Activated CD8-positive, alpha-beta memory T cell treated with anti-CD3 and anti-CD28 coated beads for 36 hours (primary cell): ENCODE data around the gene HSPB6. TPM values are rescaled to one million over a fixed set of nuclear protein-coding genes. Genes with fewer than 3 reads are reported as not detected.

Experiments
- CTCF ChIA-PET: fragments of 350-600 bp; sonication (Branson Sonifier 250); formaldehyde crosslinking; loops from one replicate; lab custom pipeline; 2021; ENCODE audit warnings: antibody characterized with exemption; lab: Charles Lee
- POLR2A ChIA-PET: fragments of 350-600 bp; sonication (Branson Sonifier 250); formaldehyde crosslinking; loops from one replicate; lab custom pipeline; 2021; ENCODE audit warnings: antibody characterized with exemption; lab: Charles Lee
- total RNA-seq, 2 experiments: library from RNA; stranded (reverse); gene quantifications; one replicate each; pipeline ENCODE4 v1.2.3, GENCODE V29; 2021

Gene HSPB6
- total RNA-seq, 2 experiments from 2014 or later, result 0.21 TPM; not detected in 1

DNA sequence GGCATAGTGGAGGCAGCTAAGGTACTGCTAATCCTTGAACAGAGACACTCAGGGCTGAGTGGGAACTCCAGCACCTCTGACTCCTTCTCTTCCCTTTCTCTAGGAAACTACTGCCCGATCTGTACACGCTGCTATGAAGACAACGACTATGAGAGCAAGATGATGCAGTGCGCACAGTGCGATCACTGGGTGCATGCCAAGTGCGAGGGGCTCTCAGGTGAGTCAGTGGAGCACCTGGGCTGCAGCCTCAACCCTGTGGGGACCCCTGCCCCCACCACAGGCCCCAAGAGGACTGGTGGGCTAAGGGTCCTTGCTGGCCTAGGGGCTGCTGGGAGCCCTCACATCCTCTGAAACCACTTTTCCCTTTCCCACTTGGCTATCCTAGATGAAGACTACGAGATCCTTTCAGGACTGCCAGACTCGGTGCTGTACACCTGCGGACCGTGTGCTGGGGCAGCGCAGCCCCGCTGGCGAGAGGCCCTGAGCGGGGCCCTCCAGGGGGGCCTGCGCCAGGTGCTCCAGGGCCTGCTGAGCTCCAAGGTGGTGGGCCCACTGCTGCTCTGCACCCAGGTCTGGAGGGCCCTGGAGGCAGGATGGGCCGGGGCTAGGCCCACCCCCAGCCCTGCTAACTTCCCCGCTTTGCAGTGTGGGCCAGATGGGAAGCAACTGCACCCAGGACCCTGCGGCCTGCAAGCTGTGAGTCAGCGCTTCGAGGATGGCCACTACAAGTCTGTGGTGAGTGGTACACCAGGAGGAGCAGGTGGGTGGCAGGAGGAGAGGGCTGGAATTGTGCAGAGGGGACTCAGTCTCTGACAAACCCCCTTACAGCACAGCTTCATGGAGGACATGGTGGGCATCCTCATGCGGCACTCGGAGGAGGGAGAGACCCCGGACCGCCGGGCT is 29.5 kb downstream of the HSPB6 start:
- POLR2A ChIA-PET, result interaction anchor here (2.3 kb wide), 1 partner anchor 10 kb away, joined by 18 read pairs; no protein-coding TSS in a partner anchor
- CTCF ChIA-PET, result interaction anchor here (1.2 to 1.9 kb wide), 3 partner anchors 15 to 35 kb away, joined by 3 to 8 read pairs (median 5); partner anchors contain the start of gene IGFLR1

DNA sequence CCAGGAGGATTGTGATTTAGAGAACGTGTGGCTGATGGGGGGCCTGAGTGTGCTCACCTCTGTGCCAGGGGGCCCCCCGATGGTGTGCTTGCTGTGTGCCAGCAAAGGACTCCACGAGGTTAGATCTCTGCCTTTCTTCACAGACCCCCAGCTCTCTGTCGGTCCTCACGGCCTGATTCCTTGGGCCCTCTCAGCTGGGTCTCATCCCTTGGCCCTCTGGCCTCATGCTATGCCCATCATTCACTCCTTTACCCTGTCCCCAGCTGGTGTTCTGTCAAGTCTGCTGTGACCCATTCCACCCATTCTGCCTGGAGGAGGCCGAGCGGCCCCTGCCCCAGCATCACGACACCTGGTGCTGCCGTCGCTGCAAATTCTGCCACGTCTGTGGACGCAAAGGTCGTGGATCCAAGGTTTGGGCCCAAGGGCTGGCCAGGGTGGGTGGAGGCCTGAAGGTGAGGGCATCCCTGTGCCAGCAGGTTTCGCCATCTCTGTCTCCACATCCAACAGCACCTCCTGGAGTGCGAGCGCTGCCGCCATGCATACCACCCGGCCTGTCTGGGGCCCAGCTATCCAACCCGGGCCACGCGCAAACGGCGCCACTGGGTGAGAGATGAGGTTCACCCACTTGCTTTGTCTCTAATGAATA is 31.5 kb downstream of the HSPB6 start:
- CTCF ChIA-PET, result no interaction called here
- POLR2A ChIA-PET, result interaction anchor here (1.4 kb wide), 1 partner anchor 15 kb away, joined by 4 read pairs; no protein-coding TSS in a partner anchor

DNA sequence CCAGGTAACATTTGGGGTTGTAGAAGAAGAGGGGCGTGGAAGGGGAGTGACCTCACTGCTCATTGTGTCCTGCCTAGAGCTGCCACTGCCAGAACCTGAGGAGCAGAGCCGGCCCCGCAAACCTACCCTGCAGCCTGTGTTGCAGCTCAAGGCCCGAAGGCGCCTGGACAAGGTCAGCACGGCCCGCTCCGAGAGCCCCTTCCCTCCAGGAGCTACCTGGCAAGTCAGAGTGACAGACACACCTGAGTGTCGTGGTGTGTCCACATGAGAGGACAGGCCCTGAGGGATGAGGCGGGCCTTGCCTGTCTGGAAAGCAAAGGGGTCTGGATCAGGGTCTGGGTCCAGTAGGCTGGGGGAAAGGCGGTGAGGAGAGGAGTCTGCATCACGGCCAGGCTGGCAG is 32.3 kb downstream of the HSPB6 start:
- POLR2A ChIA-PET, result no interaction called here
- CTCF ChIA-PET, result interaction anchor here (1.3 kb wide), 1 partner anchor 19 kb away, joined by 8 read pairs; no protein-coding TSS in a partner anchor

DNA sequence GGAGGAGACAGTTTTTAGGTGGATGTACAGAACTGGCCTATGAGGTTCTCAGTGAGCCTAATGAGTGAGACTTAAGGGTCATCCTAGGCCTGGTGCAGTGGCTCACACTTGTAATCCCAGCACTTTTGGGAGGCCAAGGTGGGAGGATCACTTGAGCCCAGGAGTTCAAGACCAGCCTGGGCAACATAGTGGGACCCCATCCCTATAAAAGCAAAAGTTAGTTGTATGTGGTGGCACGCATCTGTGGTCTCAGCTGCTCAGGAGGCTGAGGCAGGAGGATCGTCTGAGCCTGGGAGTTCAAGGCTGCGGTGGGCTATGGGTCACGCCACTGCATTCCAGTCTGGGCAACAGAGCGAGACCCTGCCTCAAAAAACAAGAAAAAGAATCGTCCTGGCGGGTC is 32.7 kb downstream of the HSPB6 start:
- POLR2A ChIA-PET, result interaction anchor here (1.3 kb wide), 1 partner anchor 13 kb away, joined by 5 read pairs; no protein-coding TSS in a partner anchor
- CTCF ChIA-PET, result interaction anchor here (1.3 kb wide), 1 partner anchor 20 kb away, joined by 8 read pairs; no protein-coding TSS in a partner anchor

DNA sequence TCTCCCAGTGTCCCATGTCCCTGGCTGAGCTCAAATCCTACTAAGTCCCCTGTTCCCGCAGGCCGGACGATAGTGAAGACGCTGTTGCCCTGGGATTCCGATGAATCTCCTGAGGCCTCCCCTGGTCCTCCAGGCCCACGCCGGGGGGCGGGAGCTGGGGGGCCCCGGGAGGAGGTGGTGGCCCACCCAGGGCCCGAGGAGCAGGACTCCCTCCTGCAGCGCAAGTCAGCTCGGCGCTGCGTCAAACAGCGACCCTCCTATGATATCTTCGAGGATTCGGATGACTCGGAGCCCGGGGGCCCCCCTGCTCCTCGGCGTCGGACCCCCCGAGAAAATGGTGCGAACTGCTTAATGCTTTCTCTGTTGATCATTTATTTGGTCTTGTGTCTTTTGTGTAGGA is 33.2 kb downstream of the HSPB6 start:
- POLR2A ChIA-PET, result interaction anchor here (1.3 kb wide), 1 partner anchor 14 kb away, joined by 5 read pairs; no protein-coding TSS in a partner anchor
- CTCF ChIA-PET, result interaction anchor here (0.6 to 1.3 kb wide), 3 partner anchors 16 to 97 kb away, joined by 4 to 8 read pairs (median 5); no protein-coding TSS in a partner anchor

DNA sequence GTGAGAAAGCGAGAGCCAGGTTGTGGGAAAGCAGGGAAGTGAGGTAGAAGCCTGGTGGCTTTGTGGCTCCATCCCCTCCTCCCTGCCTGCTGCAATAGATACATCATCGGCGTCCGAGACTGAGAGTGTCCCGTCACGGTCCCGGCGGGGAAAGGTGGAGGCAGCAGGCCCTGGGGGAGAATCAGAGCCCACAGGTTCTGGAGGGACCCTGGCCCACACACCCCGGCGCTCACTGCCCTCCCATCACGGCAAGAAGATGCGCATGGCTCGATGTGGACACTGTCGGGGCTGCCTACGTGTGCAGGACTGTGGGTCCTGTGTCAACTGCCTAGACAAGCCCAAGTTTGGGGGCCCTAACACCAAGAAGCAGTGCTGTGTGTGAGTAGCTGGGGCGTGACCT is 33.9 kb downstream of the HSPB6 start:
- POLR2A ChIA-PET, result interaction anchor here (1.3 kb wide), 1 partner anchor 15 kb away, joined by 5 read pairs; no protein-coding TSS in a partner anchor
- CTCF ChIA-PET, result interaction anchor here (0.6 to 1.1 kb wide), 2 partner anchors 17 to 98 kb away, joined by 4 to 5 read pairs; no protein-coding TSS in a partner anchor

DNA sequence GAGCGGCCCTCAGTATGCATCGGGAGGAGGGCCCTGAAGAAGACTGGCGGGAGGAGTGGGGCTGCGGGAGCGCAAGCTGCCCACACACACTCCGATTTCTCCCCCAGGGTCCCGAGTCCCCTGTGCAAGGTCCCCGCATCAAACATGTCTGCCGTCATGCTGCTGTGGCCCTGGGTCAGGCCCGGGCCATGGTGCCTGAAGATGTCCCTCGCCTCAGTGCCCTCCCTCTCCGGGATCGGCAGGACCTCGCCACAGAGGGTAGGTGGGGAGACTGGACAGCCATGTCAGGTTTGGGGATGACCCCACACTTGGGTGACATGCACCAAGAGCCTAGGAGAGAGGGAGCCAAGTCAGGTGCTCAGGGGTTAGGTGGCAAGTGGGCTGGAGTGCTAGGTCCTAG is 34.4 kb downstream of the HSPB6 start:
- CTCF ChIA-PET, result no interaction called here
- POLR2A ChIA-PET, result interaction anchor here (2.8 kb wide), 1 partner anchor 17 kb away, joined by 10 read pairs; no protein-coding TSS in a partner anchor

DNA sequence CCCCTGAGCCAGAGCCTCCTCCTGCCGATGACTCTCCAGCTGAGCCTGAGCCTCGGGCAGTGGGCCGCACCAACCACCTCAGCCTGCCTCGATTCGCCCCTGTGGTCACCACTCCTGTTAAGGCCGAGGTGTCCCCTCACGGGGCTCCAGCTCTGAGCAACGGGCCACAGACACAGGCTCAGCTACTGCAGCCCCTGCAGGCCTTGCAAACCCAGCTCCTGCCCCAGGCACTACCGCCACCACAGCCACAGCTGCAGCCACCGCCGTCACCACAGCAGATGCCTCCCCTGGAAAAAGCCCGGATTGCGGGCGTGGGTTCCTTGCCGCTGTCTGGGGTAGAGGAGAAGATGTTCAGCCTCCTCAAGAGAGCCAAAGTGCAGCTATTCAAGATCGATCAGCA is 35.5 kb downstream of the HSPB6 start:
- POLR2A ChIA-PET, result interaction anchor here (0.6 to 2.8 kb wide), 5 partner anchors 8 to 157 kb away, joined by 3 to 10 read pairs (median 3); no protein-coding TSS in a partner anchor
- CTCF ChIA-PET, result no interaction called here

DNA sequence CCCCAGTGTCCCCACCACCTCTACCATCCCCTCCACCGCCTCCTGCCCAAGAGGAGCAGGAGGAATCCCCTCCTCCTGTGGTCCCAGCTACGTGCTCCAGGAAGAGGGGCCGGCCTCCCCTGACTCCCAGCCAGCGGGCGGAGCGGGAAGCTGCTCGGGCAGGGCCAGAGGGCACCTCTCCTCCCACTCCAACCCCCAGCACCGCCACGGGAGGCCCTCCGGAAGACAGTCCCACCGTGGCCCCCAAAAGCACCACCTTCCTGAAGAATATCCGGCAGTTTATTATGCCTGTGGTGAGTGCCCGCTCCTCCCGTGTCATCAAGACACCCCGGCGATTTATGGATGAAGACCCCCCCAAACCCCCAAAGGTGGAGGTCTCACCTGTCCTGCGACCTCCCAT is 36.2 kb downstream of the HSPB6 start:
- ChIA-PET POLR2A (interaction anchor here (0.6 to 2.8 kb wide), 3 partner anchors 12 to 19 kb away, joined by 3 to 10 read pairs (median 4); no protein-coding TSS in a partner anchor), CTCF (interaction anchor here (0.8 to 2.5 kb wide), 3 partner anchors 20 to 99 kb away, joined by 5 to 11 read pairs (median 6); no protein-coding TSS in a partner anchor)

DNA sequence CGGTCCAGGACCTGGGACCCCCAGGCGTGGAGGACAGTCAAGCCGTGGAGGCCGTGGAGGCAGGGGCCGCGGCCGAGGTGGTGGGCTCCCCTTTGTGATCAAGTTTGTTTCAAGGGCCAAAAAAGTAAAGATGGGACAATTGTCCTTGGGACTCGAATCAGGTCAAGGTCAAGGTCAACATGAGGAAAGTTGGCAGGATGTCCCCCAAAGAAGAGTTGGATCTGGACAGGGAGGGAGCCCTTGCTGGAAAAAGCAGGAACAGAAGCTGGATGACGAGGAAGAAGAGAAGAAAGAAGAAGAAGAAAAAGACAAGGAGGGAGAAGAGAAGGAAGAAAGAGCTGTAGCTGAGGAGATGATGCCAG is 36.7 kb downstream of the HSPB6 start:
- CTCF ChIA-PET, result interaction anchor here (0.8 to 2.5 kb wide), 3 partner anchors 21 to 100 kb away, joined by 5 to 11 read pairs (median 6); no protein-coding TSS in a partner anchor

DNA sequence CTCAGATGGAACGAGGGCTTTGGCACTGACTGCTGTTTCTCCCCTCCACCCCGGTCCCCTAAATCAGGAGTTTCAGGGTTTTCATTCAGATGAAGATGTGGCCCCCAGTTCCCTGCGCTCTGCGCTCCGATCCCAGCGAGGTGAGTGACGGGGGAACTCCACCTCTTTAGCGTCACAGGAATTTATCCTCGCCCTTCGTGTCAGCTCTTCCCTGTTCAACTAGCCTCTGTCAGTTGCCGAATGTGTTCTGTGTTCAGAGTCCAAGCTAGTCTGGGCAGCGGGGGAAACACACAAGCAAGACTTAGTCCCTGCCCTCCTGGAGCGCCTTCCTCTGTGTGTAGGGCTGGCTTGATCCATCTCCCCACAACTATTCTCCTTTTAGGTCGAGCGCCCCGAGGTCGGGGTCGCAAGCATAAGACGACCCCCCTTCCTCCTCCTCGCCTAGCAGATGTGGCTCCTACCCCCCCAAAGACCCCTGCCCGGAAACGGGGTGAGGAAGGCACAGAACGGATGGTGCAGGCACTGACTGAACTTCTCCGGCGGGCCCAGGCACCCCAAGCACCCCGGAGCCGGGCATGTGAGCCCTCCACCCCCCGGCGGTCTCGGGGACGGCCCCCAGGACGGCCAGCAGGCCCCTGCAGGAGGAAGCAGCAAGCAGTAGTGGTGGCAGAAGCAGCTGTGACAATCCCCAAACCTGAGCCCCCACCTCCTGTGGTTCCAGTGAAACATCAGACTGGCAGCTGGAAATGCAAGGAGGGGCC is 37.2 kb downstream of the HSPB6 start:
- CTCF ChIA-PET, result interaction anchor here (1.1 to 2.5 kb wide), 5 partner anchors 18 to 100 kb away, joined by 5 to 11 read pairs (median 5); no protein-coding TSS in a partner anchor

More for the DNA sequence above, 36.7 kb downstream of the HSPB6 start:
- POLR2A ChIA-PET, result interaction anchor here (0.6 to 2.8 kb wide), 2 partner anchors 13 to 20 kb away, joined by 3 to 10 read pairs; no protein-coding TSS in a partner anchor

DNA sequence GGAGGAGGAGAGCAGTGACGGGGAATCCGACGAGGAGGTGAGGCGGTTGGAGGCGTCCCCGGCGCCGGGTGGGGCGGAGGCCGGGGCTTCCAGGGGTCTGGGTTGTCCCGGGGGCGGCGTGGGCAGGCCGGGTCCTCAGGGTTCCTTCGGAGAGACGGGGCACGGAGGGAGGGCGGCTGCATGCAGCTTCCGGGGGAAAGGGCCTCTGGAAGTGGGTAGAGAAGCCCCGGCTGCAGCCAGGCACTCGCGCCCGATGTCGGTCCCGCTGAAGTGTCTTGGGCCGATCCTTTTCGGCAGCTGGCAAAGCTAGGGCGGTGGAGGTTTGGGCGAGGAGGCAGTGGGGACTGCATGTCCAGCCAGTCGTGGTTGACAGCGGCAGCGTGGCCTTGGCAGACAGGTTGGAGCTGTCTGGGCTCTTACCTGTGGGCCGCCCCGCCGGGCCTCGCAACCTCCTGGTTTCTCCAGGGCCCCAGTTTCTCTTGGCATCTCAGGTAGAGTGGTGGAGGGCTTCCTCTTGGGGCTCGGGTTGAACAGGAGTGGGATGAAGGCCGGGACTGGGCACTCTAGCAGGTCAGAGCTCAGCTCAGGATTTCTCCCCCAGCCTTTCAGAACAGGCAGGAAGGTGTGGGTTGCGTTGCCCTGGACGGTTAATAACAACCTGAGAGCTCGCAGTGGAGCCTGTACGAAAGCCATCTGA is 38.3 kb downstream of the HSPB6 start:
- CTCF ChIA-PET, result interaction anchor here (1.1 to 2.5 kb wide), 4 partner anchors 17 to 101 kb away, joined by 5 to 11 read pairs (median 6); no protein-coding TSS in a partner anchor
- POLR2A ChIA-PET, result interaction anchor here (0.5 to 1.8 kb wide), 10 partner anchors 8 to 180 kb away, joined by 3 to 11 read pairs (median 4); partner anchors contain the start of genes COX6B1, PSENEN and U2AF1L4

More for the DNA sequence above, 37.2 kb downstream of the HSPB6 start:
- POLR2A ChIA-PET, result interaction anchor here (0.5 to 2.8 kb wide), 10 partner anchors 10 to 71 kb away, joined by 3 to 11 read pairs (median 5); partner anchors contain the start of genes COX6B1, PSENEN and U2AF1L4

DNA sequence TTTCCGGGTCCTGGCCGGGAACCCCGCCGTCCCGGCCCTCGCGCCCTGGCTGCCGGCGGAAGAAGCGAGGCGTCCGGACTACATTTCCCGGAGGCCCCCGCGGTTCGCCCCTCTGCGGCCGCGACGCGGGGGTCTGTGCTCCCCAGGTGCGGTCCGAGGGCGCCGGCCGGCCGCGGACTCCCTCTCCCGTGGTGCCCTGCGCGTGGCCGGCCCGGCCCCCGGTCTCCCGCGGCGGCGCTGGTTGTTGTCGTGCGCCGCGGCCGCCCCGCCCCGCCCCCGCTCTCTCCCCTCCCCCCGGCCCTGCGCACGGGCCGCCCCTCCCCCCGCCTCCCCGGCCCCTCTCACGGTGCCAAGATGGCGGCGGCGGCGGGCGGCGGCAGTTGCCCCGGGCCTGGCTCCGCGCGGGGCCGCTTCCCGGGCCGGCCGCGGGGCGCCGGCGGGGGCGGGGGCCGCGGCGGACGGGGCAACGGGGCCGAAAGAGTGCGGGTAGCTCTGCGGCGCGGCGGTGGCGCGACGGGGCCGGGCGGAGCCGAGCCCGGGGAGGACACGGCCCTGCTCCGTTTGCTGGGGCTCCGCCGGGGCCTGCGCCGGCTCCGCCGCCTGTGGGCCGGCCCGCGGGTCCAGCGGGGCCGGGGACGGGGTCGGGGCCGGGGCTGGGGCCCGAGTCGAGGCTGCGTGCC is 39.0 kb downstream of the HSPB6 start, which contains the start of gene KMT2B:
Gene KMT2B (plus strand): TSS at position 339 of the 680 bp plus-strand sequence. CDS start 16 bp downstream, at position 355.
- POLR2A ChIA-PET, result interaction anchor here (1.4 to 1.8 kb wide), 4 partner anchors 19 to 70 kb away, joined by 4 to 11 read pairs (median 5); partner anchors contain the start of genes COX6B1, PSENEN and U2AF1L4

DNA sequence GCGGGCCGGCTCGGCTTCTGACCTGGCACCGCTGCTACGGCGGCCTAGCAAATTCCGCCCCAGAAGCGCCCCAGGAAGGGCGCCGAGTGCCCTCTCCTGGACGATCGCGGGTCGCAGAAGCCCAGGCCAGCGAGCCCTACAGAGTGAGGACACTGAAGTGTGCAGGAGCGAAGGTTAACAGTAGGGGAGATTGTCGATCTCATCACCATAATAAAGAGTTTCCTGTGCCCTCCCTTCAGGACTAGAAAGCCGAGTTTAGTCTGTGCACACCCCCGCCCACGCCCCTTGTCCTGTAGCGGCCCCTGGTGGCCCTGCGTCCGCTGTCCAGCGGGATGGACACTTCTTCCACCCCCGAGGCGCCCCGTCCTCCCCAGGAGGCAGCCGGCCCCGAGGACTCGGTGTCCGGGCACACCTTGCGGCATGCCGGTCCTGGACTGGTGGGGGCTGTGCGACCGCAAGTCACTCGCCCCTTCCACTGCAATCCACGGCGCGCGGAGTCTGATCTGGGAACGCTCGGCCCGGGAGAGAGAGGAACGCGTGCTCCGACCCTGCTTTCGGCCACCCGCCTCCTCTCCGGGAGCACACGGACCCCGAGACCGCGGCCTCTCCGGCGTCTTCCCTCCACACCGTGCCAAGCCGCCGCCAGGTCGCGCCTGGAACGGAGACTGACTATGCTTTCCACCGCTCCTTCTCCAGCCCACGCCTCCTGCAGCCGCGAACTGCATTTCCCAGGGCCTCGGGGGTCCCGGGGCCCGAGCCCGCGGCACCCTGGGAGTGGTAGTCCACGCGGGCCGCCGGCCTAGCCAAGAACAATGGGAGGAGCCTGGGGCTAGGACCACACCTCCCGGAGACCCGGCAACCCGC is 39.8 kb downstream of the HSPB6 start:
- CTCF ChIA-PET, result interaction anchor here (2.1 kb wide), 1 partner anchor 23 kb away, joined by 7 read pairs; no protein-coding TSS in a partner anchor
- POLR2A ChIA-PET, result interaction anchor here (1.8 kb wide), 1 partner anchor 69 kb away, joined by 4 read pairs; the partner anchor contains the start of gene COX6B1

More for the DNA sequence above, 39.0 kb downstream of the HSPB6 start, which contains the start of gene KMT2B:
- CTCF ChIA-PET, result interaction anchor here (1.1 to 2.1 kb wide), 2 partner anchors 16 to 22 kb away, joined by 5 to 7 read pairs; no protein-coding TSS in a partner anchor
